MM.1S (cell line): Measurements from ENCODE around the gene CAV3.

Experiments
- DNase-seq: peaks from one replicate; pipeline ENCODE4 v3.0.0-alpha.2; 2015
- H2AFZ ChIP-seq: fragments of 300-600 bp; sonication (generic); 2 replicates; pipeline ENCODE4 v1.6.0; 2016; ENCODE audit warnings: antibody characterized with exemption, low read length
- H3F3A ChIP-seq: fragments of 300-600 bp; sonication (generic); 2 replicates; pipeline ENCODE4 v1.6.1; 2016; ENCODE audit warnings: mild to moderate bottlenecking, antibody characterized with exemption, low read length, moderate library complexity, mixed read lengths; ENCODE audit not compliant: insufficient read depth
- H3K27ac ChIP-seq: fragments of 300-600 bp; sonication (generic); 2 replicates; pipeline ENCODE4 v1.5.1; 2016; ENCODE audit warnings: mild to moderate bottlenecking, low read length
- H3K27me3 ChIP-seq: fragments of 300-600 bp; sonication (generic); replicated peaks from 2 replicates; pipeline ENCODE4 v1.6.0; 2016; ENCODE audit warnings: low read length; ENCODE audit not compliant: insufficient read depth
- H3K36me3 ChIP-seq: fragments of 300-600 bp; sonication (generic); replicated peaks from 2 replicates; pipeline ENCODE4 v1.6.1; 2016; ENCODE audit warnings: mild to moderate bottlenecking, low read length, mixed read lengths; ENCODE audit not compliant: insufficient read depth
- H3K4me1 ChIP-seq: fragments of 300-600 bp; sonication (generic); 2 replicates; pipeline ENCODE4 v1.6.1; 2016; ENCODE audit warnings: low read length, mixed read lengths
- H3K4me2 ChIP-seq: fragments of 300-600 bp; sonication (generic); 2 replicates; pipeline ENCODE4 v1.6.0; 2016; ENCODE audit warnings: low read depth, low read length
- H3K4me3 ChIP-seq: fragments of 300-600 bp; sonication (generic); 2 replicates; pipeline ENCODE4 v1.5.1; 2016; ENCODE audit warnings: low read length, mixed read lengths
- H3K79me2 ChIP-seq: fragments of 300-600 bp; sonication (generic); 2 replicates; pipeline ENCODE4 v1.6.1; 2016; ENCODE audit warnings: mixed run types, low read length, mixed read lengths
- H3K9ac ChIP-seq: fragments of 300-600 bp; sonication (generic); 2 replicates; pipeline ENCODE4 v1.6.1; 2016; ENCODE audit warnings: low read length, mixed read lengths
- H3K9me2 ChIP-seq: fragments of 300-600 bp; sonication (generic); replicated peaks from 2 replicates; pipeline ENCODE4 v1.6.1; 2016; ENCODE audit warnings: mild to moderate bottlenecking, low read length, mixed read lengths; ENCODE audit not compliant: insufficient read depth
- H3K9me3 ChIP-seq: fragments of 300-600 bp; sonication (generic); replicated peaks from 2 replicates; pipeline ENCODE4 v1.6.1; 2016; ENCODE audit warnings: mild to moderate bottlenecking, low read length, mixed read lengths; ENCODE audit not compliant: insufficient read depth
- H4K20me1 ChIP-seq: fragments of 300-600 bp; sonication (generic); 2 replicates; pipeline ENCODE4 v1.6.1; 2016; ENCODE audit warnings: mild to moderate bottlenecking, low read length, moderate library complexity, mixed read lengths; ENCODE audit not compliant: insufficient read depth
- EZH2 ChIP-seq: fragments of 300-600 bp; sonication (generic); optimal IDR thresholded peaks from 2 replicates; pipeline ENCODE3; 2017; ENCODE audit warnings: low read depth, mild to moderate bottlenecking, antibody characterized with exemption, low read length, mixed read lengths
- EZH2phosphoT487 ChIP-seq: fragments of 300-600 bp; sonication (generic); IDR thresholded peaks from 2 replicates; pipeline ENCODE4 v1.6.1; 2018; ENCODE audit warnings: antibody characterized with exemption, low read length
- TF ChIP-seq, protein P1 (sequence below): fragments of 300-600 bp; sonication (generic); IDR thresholded peaks from 2 replicates; pipeline ENCODE4 v1.5.1; 2016; ENCODE audit warnings: antibody characterized with exemption, low read length, mixed read lengths

CAV3 gene

DNA sequence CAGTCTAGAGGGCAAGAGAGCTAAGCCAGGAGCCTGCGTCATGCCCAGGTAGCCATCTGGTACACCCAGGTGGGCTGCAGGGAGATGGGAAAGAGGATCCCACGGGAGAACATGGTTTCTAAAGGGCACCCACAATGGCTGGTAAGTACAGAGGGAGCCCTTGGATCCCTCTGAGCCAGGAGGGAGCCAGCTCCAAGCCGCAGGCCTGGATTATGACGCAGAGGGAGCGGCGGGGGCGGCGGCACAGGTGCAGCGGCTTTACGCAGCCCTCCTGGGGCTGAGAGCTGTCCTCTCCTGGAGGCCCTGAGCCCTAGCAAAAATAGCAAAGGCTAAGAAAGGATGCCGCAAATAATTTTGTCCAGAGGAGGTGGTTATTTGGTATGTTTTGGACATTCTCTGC, 2.8 kb downstream of the CAV3 start:
- Histone ChIP-seq H3F3A (no peaks in the 10 kb centered on the region), H3K9me2 (no peaks in the 10 kb centered on the region), H3K9me3 (no peaks in the 10 kb centered on the region), H3K4me2 (no peak overlapping the region), H4K20me1 (no peaks in the 10 kb centered on the region), H3K9ac (no peak overlapping the region), H2AFZ (no peak overlapping the region), H3K27ac (no peak overlapping the region), H3K27me3 (no peaks in the 10 kb centered on the region), H3K4me3 (no peak overlapping the region), H3K4me1 (peaks cover 10% of the 10 kb centered on the region), H3K79me2 (no peaks in the 10 kb centered on the region), H3K36me3 (no peaks in the 10 kb centered on the region)
- no peak for DNase-seq
- TF ChIP-seq EZH2phosphoT487, result no peak
- TF ChIP-seq EZH2, result no peak
- TF ChIP-seq, protein P1, sequence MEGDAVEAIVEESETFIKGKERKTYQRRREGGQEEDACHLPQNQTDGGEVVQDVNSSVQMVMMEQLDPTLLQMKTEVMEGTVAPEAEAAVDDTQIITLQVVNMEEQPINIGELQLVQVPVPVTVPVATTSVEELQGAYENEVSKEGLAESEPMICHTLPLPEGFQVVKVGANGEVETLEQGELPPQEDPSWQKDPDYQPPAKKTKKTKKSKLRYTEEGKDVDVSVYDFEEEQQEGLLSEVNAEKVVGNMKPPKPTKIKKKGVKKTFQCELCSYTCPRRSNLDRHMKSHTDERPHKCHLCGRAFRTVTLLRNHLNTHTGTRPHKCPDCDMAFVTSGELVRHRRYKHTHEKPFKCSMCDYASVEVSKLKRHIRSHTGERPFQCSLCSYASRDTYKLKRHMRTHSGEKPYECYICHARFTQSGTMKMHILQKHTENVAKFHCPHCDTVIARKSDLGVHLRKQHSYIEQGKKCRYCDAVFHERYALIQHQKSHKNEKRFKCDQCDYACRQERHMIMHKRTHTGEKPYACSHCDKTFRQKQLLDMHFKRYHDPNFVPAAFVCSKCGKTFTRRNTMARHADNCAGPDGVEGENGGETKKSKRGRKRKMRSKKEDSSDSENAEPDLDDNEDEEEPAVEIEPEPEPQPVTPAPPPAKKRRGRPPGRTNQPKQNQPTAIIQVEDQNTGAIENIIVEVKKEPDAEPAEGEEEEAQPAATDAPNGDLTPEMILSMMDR, result no peak

DNA sequence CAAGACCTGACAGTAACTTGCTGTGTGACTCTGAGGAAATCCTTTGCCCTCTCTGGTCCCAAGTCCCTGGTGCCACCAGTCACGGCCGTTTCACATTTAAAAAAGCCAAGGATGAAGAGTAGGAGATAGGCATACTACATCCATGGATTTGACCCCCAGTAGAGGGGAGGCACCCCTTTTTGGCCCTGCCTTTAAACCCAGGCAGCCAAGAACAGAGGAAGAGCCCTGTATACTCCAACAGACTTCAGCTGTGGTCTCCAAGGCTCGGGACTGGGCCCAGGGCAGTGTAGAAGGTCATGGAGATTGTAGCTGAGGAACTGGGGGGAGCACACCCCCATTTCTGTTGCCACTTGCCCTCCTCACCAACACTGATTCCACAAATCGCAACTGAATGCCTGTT, 3.7 kb downstream of the CAV3 start:
- DNase-seq, result no peak
- Histone ChIP-seq H3K4me3 (no peak overlapping the region), H4K20me1 (no peaks in the 10 kb centered on the region), H3K9me3 (no peaks in the 10 kb centered on the region), H3K9me2 (no peaks in the 10 kb centered on the region), H3K36me3 (no peaks in the 10 kb centered on the region), H3F3A (no peaks in the 10 kb centered on the region), H3K27me3 (no peaks in the 10 kb centered on the region), H3K4me2 (no peak overlapping the region), H3K27ac (no peak overlapping the region), H3K4me1 (peaks cover 10% of the 10 kb centered on the region), H3K9ac (no peak overlapping the region), H3K79me2 (no peaks in the 10 kb centered on the region), H2AFZ (no peak overlapping the region)
- no peak for TF ChIP-seq EZH2
- TF ChIP-seq, protein P1, result no peak
- TF ChIP-seq EZH2phosphoT487, result no peak

DNA sequence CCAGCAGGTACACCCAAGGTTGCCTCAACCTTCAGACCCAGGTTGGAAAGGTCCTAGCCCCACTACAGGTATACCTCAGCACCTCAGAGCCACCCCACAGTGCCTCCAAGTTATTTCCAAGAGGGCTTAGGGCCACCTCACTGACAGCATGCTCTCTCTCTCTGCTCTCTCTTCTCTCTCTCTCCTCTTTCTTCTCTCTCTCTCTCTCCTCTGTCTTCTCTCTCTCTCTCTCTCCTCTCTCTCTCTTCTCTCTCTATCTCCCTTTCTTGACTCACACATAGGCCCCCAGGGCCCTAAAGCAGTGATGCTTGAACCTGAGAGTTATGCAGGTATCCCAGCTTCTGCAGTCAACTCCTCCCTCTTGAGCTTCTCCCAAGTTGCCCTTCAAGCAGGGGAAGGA, 4.2 kb downstream of the CAV3 start:
- peaks cover 10% of the 10 kb centered on the region for H3K4me1 ChIP-seq
- H3K27me3 ChIP-seq, result no peaks in the 10 kb centered on the region
- DNase-seq, result no peak
- no peak for TF ChIP-seq EZH2phosphoT487
- TF ChIP-seq, protein P1, result no peak
- no peak for TF ChIP-seq EZH2
- H3K27ac ChIP-seq, result no peak overlapping the region
- H2AFZ ChIP-seq, result no peak overlapping the region
- no peaks in the 10 kb centered on the region for H3F3A ChIP-seq
- no peaks in the 10 kb centered on the region for H3K36me3 ChIP-seq
- no peak overlapping the region for H3K4me2 ChIP-seq
- no peaks in the 10 kb centered on the region for H3K9me3 ChIP-seq
- no peaks in the 10 kb centered on the region for H4K20me1 ChIP-seq
- no peak overlapping the region for H3K9ac ChIP-seq
- H3K9me2 ChIP-seq, result no peaks in the 10 kb centered on the region
- H3K4me3 ChIP-seq, result no peak overlapping the region
- H3K79me2 ChIP-seq, result no peaks in the 10 kb centered on the region
